ENCODE data around the gene DPAGT1. TPM values are rescaled to one million over a fixed set of nuclear protein-coding genes. Genes with fewer than 3 reads are reported as not detected.

The DPAGT1 gene
- total RNA-seq, 1 experiment from 2014 or later: 41.1 TPM

DNA sequence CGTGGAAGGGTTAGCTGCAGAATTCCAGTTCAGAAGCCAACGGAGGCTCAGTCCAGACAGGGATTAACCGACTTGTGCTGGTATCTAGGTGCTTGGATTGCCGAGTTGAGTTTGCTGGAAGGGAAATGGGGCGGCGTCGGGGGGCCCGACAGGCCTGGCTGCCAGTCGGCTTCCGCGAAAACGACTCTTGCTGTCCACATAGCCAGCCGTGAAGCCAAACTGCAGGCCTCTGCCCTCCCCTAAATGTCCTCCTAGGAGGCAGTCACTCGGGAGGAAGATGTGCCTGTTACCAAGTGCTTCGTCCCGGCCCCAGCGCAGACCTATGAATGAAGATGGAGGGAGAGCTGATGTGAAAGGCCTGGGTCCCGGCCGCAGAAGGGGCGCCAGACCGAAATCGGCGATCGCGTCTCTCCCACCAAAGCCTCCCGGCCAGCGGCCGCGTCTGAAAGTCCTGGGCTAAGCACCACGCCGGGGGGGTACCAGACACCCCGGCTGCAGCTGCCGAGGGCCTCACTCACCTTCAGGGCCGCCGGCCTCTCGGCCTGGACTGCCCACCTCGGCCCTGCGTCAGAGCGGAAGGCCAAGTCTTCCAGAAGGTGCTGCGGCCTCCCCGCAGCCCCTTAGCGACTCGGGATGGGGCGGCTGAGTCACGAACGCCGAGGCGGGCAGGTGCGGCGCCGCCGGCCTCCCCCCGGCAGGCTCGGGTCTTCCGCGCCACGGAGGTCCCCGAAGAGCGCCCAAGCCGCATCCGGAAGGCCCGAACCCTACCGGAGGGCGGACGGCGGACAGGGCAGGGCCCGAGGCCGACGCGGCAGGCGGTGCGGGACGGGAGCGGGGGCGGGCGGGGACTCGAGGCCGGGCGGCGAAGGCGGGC is 7.5 kb downstream of the DPAGT1 start:
- TF ChIP-seq, protein P1, sequence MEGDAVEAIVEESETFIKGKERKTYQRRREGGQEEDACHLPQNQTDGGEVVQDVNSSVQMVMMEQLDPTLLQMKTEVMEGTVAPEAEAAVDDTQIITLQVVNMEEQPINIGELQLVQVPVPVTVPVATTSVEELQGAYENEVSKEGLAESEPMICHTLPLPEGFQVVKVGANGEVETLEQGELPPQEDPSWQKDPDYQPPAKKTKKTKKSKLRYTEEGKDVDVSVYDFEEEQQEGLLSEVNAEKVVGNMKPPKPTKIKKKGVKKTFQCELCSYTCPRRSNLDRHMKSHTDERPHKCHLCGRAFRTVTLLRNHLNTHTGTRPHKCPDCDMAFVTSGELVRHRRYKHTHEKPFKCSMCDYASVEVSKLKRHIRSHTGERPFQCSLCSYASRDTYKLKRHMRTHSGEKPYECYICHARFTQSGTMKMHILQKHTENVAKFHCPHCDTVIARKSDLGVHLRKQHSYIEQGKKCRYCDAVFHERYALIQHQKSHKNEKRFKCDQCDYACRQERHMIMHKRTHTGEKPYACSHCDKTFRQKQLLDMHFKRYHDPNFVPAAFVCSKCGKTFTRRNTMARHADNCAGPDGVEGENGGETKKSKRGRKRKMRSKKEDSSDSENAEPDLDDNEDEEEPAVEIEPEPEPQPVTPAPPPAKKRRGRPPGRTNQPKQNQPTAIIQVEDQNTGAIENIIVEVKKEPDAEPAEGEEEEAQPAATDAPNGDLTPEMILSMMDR (conservative IDR thresholded peaks at IDR 0.05): 0 out of 2 replicates have a peak, but pooled peaks have one; percentile 27
- TF ChIP-seq EZH2 (IDR thresholded peaks at IDR 0.05; ENCODE audit: low read depth): no peak
- peaks cover 23% of the 10 kb centered on the region for H3K4me1 ChIP-seq (replicated peaks; ENCODE audit: insufficient read depth)
- H3K27ac ChIP-seq: peak overlapping the region; percentile 48
- peaks cover 32% of the 10 kb centered on the region for H3K36me3 ChIP-seq (ENCODE audit: low read depth)
- no peaks in the 10 kb centered on the region for H3K27me3 ChIP-seq (ENCODE audit: insufficient read depth, low read depth)
- H3K4me2 ChIP-seq: peak overlapping the region; percentile 99
- no TSS peak for BruUV-seq (replicated peaks)
- ChIA-PET POLR2A (ENCODE audit: unreplicated experiment) (interaction anchor here (0.6 to 1.7 kb wide), 5 partner anchors 13 to 40 kb away, joined by 3 to 6 read pairs (median 5); partner anchors contain the start of genes C2CD2L, HINFP and VPS11), CTCF (interaction anchor here (0.7 to 0.9 kb wide), 3 partner anchors 9 to 244 kb away, joined by 4 to 10 read pairs (median 4); no protein-coding TSS in a partner anchor)
- intact Hi-C loops (cut with micrococcal nuclease; ENCODE audit: unreplicated experiment): loop anchor here (2.0 to 10.0 kb wide), 5 partner anchors 37 to 381 kb away; partner anchors contain the start of genes HYOU1 and NLRX1
- peaks cover 42% of the 10 kb centered on the region for H3K79me2 ChIP-seq (ENCODE audit: low read depth)
- H3K9me2 ChIP-seq (ENCODE audit: insufficient read depth): no peaks in the 10 kb centered on the region
- H2AFZ ChIP-seq: peak overlapping the region; percentile 86
- H3K4me3 ChIP-seq: peak overlapping the region; percentile 91
- peaks cover 64% of the 10 kb centered on the region; the same call in 1 of the 2 replicates for H3F3A ChIP-seq (ENCODE audit: insufficient read depth, low read depth)
- peaks cover 18% of the 10 kb centered on the region for H4K20me1 ChIP-seq (ENCODE audit: insufficient read depth)
- DNase-seq: peak in 1 of 2 experiments; percentile 25
- no peaks in the 10 kb centered on the region for H3K9me3 ChIP-seq (ENCODE audit: insufficient read depth, low read depth)

DNA sequence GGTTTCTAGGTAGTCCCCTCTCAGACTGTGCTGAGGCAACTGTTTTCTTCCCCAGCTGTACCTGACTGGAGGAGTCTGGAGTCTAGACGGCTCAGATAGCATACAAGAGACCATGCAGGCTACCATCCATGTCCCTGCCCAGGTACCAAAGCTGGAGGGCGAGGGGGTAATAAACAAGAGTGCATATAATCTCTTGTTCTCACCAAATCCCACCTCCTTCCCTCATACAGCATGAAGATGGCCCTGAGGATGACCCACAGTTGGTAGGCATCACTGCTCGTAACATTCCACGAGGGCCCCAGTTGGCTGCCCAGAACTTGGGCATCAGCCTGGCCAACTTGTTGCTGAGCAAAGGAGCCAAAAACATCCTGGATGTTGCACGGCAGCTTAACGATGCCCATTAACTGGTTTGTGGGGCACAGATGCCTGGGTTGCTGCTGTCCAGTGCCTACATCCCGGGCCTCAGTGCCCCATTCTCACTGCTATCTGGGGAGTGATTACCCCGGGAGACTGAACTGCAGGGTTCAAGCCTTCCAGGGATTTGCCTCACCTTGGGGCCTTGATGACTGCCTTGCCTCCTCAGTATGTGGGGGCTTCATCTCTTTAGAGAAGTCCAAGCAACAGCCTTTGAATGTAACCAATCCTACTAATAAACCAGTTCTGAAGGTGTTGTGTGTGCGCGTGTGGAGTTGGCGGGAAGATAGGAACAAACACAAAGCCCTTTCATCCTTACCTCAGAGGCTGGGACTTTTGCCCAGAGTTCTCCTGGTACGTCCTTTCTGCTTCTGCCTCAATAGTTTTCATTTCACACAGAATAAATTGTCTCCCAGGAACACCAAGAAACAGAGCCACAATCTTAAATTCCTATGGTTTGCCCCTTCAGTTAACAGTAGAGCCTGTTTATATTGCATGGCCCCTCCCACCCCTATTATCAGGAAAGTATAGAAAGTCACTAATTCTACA is 8.5 kb downstream of the DPAGT1 start:
- intact Hi-C loops (cut with micrococcal nuclease; ENCODE audit: unreplicated experiment): loop anchor here (10.0 kb wide), 1 partner anchor 382 kb away; no protein-coding TSS in a partner anchor
- 0 out of 2 replicates have a peak overlapping the region, but pooled peaks have one; percentile 48 for H3K27ac ChIP-seq
- H3K27me3 ChIP-seq (ENCODE audit: insufficient read depth, low read depth): no peaks in the 10 kb centered on the region
- no peaks in the 10 kb centered on the region for H3K9me2 ChIP-seq (ENCODE audit: insufficient read depth)
- peaks cover 39% of the 10 kb centered on the region for H3K79me2 ChIP-seq (ENCODE audit: low read depth)
- peaks cover 25% of the 10 kb centered on the region for H3K36me3 ChIP-seq (ENCODE audit: low read depth)
- H3K4me3 ChIP-seq: peak overlapping the region; percentile 91
- POLR2A ChIA-PET (ENCODE audit: unreplicated experiment): interaction anchor here (0.6 kb wide), 2 partner anchors 241 to 478 kb away, joined by 4 to 34 read pairs; no protein-coding TSS in a partner anchor
- CTCF ChIA-PET: no interaction called here
- H3K4me1 ChIP-seq (replicated peaks; ENCODE audit: insufficient read depth): peaks cover 23% of the 10 kb centered on the region
- no peak for DNase-seq
- H3K4me2 ChIP-seq: peak overlapping the region; percentile 99
- H3F3A ChIP-seq (ENCODE audit: insufficient read depth, low read depth): peaks cover 59% of the 10 kb centered on the region; the same call in 1 of the 2 replicates
- H4K20me1 ChIP-seq (ENCODE audit: insufficient read depth): peaks cover 18% of the 10 kb centered on the region
- BruUV-seq (replicated peaks): no TSS peak
- H3K9me3 ChIP-seq (ENCODE audit: insufficient read depth, low read depth): no peaks in the 10 kb centered on the region
- no peak for TF ChIP-seq EZH2 (IDR thresholded peaks at IDR 0.05; ENCODE audit: low read depth)
- TF ChIP-seq, protein P1 (conservative IDR thresholded peaks at IDR 0.05): no peak
- no peak overlapping the region for H2AFZ ChIP-seq

Measured in PC-9 (cell line).